Glutamatergic neuron (in vitro differentiated cells): Measurements from ENCODE around the gene COPS9. TPM values are rescaled to one million over a fixed set of nuclear protein-coding genes. Genes with fewer than 3 reads are reported as not detected.

Experiments used
- DNase-seq: peaks from one replicate; pipeline ENCODE4 v3.0.0; 2022
- H3K27ac Mint-ChIP-seq: one replicate; pipeline ENCODE4 v1.8.0; 2020; ENCODE audit warnings: mild to moderate bottlenecking, mixed read lengths, inconsistent platforms; ENCODE audit not compliant: unreplicated experiment
- H3K27me3 Mint-ChIP-seq: one replicate; pipeline ENCODE4 v1.8.0; 2020; ENCODE audit warnings: mild to moderate bottlenecking, moderate library complexity, mixed read lengths, inconsistent platforms; ENCODE audit not compliant: unreplicated experiment
- H3K36me3 Mint-ChIP-seq: one replicate; pipeline ENCODE4 v1.8.0; 2020; ENCODE audit warnings: mild to moderate bottlenecking, mixed read lengths, inconsistent platforms; ENCODE audit not compliant: unreplicated experiment
- H3K4me1 Mint-ChIP-seq: one replicate; pipeline ENCODE4 v1.8.0; 2020; ENCODE audit warnings: mild to moderate bottlenecking, low read depth, mixed read lengths, inconsistent platforms; ENCODE audit not compliant: unreplicated experiment
- H3K4me3 Mint-ChIP-seq: one replicate; pipeline ENCODE4 v1.8.0; 2020; ENCODE audit warnings: mild to moderate bottlenecking, mixed read lengths, inconsistent platforms; ENCODE audit not compliant: unreplicated experiment
- H3K9me3 Mint-ChIP-seq: one replicate; pipeline ENCODE4 v1.8.0; 2020; ENCODE audit warnings: mild to moderate bottlenecking, moderate library complexity, mixed read lengths, inconsistent platforms; ENCODE audit not compliant: unreplicated experiment
- total RNA-seq: library from RNA; stranded (reverse); fragmentation: NEBNext Ultra II Directional; extraction: Animal tissue kit (Norgen Biotek cat#: 25700); gene quantifications from one replicate; pipeline ENCODE4 v1.2.1, GENCODE V29; 2021; ENCODE audit not compliant: unreplicated experiment
- TF ChIP-seq, protein P1 (sequence below): fragments of 200-600 bp; sonication (generic); IDR thresholded peaks from one replicate; pipeline ENCODE4 v1.5.0; 2021; ENCODE audit not compliant: partially characterized antibody, unreplicated experiment

COPS9 gene
- total RNA-seq, 1 donor from 2014 or later, result 121 TPM

- H3K4me1 Mint-ChIP-seq, result peaks cover 3% of the 10 kb centered on the region
- no peak overlapping the region for H3K27ac Mint-ChIP-seq
- no peaks in the 10 kb centered on the region for H3K36me3 Mint-ChIP-seq
- DNase-seq, result no peak
- H3K9me3 Mint-ChIP-seq, result peaks cover 11% of the 10 kb centered on the region
- TF ChIP-seq, protein P1, sequence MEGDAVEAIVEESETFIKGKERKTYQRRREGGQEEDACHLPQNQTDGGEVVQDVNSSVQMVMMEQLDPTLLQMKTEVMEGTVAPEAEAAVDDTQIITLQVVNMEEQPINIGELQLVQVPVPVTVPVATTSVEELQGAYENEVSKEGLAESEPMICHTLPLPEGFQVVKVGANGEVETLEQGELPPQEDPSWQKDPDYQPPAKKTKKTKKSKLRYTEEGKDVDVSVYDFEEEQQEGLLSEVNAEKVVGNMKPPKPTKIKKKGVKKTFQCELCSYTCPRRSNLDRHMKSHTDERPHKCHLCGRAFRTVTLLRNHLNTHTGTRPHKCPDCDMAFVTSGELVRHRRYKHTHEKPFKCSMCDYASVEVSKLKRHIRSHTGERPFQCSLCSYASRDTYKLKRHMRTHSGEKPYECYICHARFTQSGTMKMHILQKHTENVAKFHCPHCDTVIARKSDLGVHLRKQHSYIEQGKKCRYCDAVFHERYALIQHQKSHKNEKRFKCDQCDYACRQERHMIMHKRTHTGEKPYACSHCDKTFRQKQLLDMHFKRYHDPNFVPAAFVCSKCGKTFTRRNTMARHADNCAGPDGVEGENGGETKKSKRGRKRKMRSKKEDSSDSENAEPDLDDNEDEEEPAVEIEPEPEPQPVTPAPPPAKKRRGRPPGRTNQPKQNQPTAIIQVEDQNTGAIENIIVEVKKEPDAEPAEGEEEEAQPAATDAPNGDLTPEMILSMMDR, result no peak
- peaks cover 8% of the 10 kb centered on the region for H3K27me3 Mint-ChIP-seq
- no peak overlapping the region for H3K4me3 Mint-ChIP-seq
Measured at GRCh38 chr2:240168546-240169361, 32.6 kb upstream of the COPS9 start.

DNA sequence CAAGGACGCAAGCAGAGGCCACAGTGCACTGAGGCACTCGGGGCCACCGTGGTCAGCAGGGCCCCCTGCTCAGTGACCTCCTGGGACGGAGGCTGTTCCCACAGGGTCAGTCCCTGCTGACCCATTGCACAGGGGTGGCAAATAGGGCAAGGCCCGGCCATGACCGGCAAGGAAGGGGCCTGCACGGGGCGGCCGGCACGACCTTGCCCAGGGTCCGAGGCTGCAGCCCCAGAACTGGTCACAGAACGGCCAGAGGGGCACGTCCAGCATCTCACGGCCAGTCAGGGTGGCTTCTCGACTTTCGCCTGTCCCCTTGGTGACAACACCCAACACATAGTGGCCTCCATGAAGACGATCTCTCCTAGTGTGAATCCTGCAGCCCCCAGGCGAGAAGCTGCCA is 31.9 kb upstream of the COPS9 start:
- TF ChIP-seq, protein P1, result no peak
- peaks cover 8% of the 10 kb centered on the region for H3K27me3 Mint-ChIP-seq
- no peak overlapping the region for H3K27ac Mint-ChIP-seq

GRCh38 chr2:240167588-240167880 is 31.4 kb upstream of the COPS9 start:
- Mint-ChIP-seq H3K36me3 (no peaks in the 10 kb centered on the region), H3K27me3 (peaks cover 8% of the 10 kb centered on the region), H3K4me1 (peaks cover 3% of the 10 kb centered on the region), H3K9me3 (peaks cover 7% of the 10 kb centered on the region), H3K27ac (no peak overlapping the region), H3K4me3 (no peak overlapping the region)
- TF ChIP-seq, protein P1, result no peak
- no peak for DNase-seq

More for the DNA sequence above, 31.9 kb upstream of the COPS9 start:
- peaks cover 11% of the 10 kb centered on the region for H3K9me3 Mint-ChIP-seq
- no peaks in the 10 kb centered on the region for H3K36me3 Mint-ChIP-seq
- DNase-seq, result no peak
- peaks cover 3% of the 10 kb centered on the region for H3K4me1 Mint-ChIP-seq
- H3K4me3 Mint-ChIP-seq, result no peak overlapping the region

GRCh38 chr2:240166761-240167587 is 30.9 kb upstream of the COPS9 start:
- H3K36me3 Mint-ChIP-seq, result no peaks in the 10 kb centered on the region
- peaks cover 6% of the 10 kb centered on the region for H3K9me3 Mint-ChIP-seq
- H3K4me1 Mint-ChIP-seq, result peaks cover 3% of the 10 kb centered on the region
- TF ChIP-seq, protein P1, result no peak
- no peak overlapping the region for H3K4me3 Mint-ChIP-seq
- DNase-seq, result no peak
- peaks cover 10% of the 10 kb centered on the region for H3K27me3 Mint-ChIP-seq
- no peak overlapping the region for H3K27ac Mint-ChIP-seq

DNA sequence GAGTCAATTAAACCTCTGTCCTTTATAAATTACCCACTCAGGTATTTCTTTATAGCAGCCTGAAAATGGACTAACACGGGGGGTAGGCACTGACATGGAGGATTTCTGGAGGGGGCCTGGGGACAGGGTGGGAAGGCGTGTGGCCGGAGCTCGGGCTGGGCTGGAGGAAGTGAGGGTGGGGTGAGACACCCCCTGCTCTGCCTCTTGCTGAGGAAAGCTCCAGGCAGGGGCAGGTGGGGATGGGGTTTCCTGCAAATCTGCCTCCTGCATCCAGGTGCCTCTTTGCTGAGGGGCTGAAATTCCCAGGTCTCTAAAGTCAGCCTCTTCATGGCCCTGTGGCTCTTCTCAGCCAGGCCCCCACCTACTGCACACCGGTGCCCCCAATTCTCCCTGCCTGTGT is 30.1 kb upstream of the COPS9 start:
- TF ChIP-seq, protein P1, result no peak
- peaks cover 6% of the 10 kb centered on the region for H3K9me3 Mint-ChIP-seq
- H3K4me3 Mint-ChIP-seq, result no peak overlapping the region
- peaks cover 3% of the 10 kb centered on the region for H3K4me1 Mint-ChIP-seq
- DNase-seq, result no peak
- H3K27me3 Mint-ChIP-seq, result peaks cover 10% of the 10 kb centered on the region
- H3K36me3 Mint-ChIP-seq, result peaks cover 5% of the 10 kb centered on the region
- H3K27ac Mint-ChIP-seq, result no peak overlapping the region
